GM19397 (cell line): ENCODE measurements around the gene OR11H1.
"Not testable (repeated sequence)": the region's sequence is repeated elsewhere in the genome, so short reads cannot be mapped to it uniquely, and the experiment has no call there.

Experiments
- ATAC-seq: cut with Tn5 transposase; IDR thresholded peaks from one replicate; pipeline ENCODE4 v1.9.1; 2021; ENCODE audit warnings: mild to moderate bottlenecking, moderate library complexity; ENCODE audit not compliant: unreplicated experiment

The OR11H1 gene

GRCh38 chr22:15527892-15528291 is at the start of gene OR11H1:
TSS of gene OR11H1 (plus strand) at chr22:15528192. CDS start at chr22:15528192, 0 bp downstream.
- ATAC-seq, result not testable (repeated sequence)

GRCh38 chr22:15509967-15510366 is 18.0 kb upstream of the OR11H1 start:
- not testable (repeated sequence) for ATAC-seq

GRCh38 chr22:15515896-15516295 is 12.1 kb upstream of the OR11H1 start:
- ATAC-seq, result not testable (repeated sequence)

- ATAC-seq, result not testable (repeated sequence)
Observed at GRCh38 chr22:15553767-15554166, 25.8 kb downstream of the OR11H1 start.

- not testable (repeated sequence) for ATAC-seq
Observed at GRCh38 chr22:15563461-15563860, 35.5 kb downstream of the OR11H1 start.

- ATAC-seq, result not testable (repeated sequence)
Observed at GRCh38 chr22:15565063-15565462, 37.1 kb downstream of the OR11H1 start.
